Tibial artery (tissue), 4 donors: Measurements from ENCODE around the gene ZNF23.
"Not testable (repeated sequence)": the region's sequence is repeated elsewhere in the genome, so short reads cannot be mapped to it uniquely, and the experiment has no call there.

Experiments
- DNase-seq, 2 donors: peaks; one replicate each; pipeline ENCODE4 v3.0.0-alpha.2; 2019
- H3K27ac ChIP-seq, 2 donors: fragments of 200-600 bp; sonication (generic) in 1 of 2; 1 replicate in 1 of 2; 2 replicates in 1 of 2; pipeline ENCODE4 v1.5.1; 2018 to 2019; ENCODE audit warnings: mild to moderate bottlenecking in 1 of 2
- H3K27me3 ChIP-seq, 2 donors: fragments of 200-600 bp; sonication (generic) in 1 of 2; one replicate each; pipeline versions ENCODE4 v1.5.1 to v1.6.0; 2016 to 2019
- H3K36me3 ChIP-seq, 3 donors: fragments of 200-600 bp; sonication (generic) in 2 of 3; one replicate each; pipeline ENCODE4 v1.5.1; 2016 to 2019; ENCODE audit warnings: mild to moderate bottlenecking in 2 of 3
- H3K4me1 ChIP-seq, 4 donors: fragments of 200-600 bp; sonication (generic) in 2 of 4; 1 replicate in 3 of 4; 2 replicates in 1 of 4; pipeline ENCODE4 v1.5.1; 2016 to 2019
- H3K4me3 ChIP-seq, 2 donors: fragments of 200-600 bp; sonication (generic) in 1 of 2; 1 replicate in 1 of 2; 2 replicates in 1 of 2; pipeline ENCODE4 v1.5.1; 2018 to 2019; ENCODE audit warnings: mild to moderate bottlenecking in 2 of 2
- H3K9me3 ChIP-seq, 3 donors: fragments of 200-600 bp; sonication (generic) in 1 of 3; one replicate each; pipeline ENCODE4 v1.5.1; 2016 to 2019
- intact Hi-C: fragments of 100-400 bp; cut with DNase I; formaldehyde crosslinking; loops from one replicate; pipeline ENCODE4 v1.15.0; 2023; ENCODE audit warnings: low total_unique reads
- TF ChIP-seq, protein P1 (sequence below), 2 experiments: fragments of 200-600 bp in 1 of 2; fragments of 450-650 bp in 1 of 2; IDR thresholded peaks; one replicate each; pipeline ENCODE4 v1.5.1; 2017 to 2019; ENCODE audit warnings: antibody characterized with exemption in 2 of 2, mild to moderate bottlenecking in 1 of 2, moderate library complexity in 1 of 2

Gene ZNF23

DNA sequence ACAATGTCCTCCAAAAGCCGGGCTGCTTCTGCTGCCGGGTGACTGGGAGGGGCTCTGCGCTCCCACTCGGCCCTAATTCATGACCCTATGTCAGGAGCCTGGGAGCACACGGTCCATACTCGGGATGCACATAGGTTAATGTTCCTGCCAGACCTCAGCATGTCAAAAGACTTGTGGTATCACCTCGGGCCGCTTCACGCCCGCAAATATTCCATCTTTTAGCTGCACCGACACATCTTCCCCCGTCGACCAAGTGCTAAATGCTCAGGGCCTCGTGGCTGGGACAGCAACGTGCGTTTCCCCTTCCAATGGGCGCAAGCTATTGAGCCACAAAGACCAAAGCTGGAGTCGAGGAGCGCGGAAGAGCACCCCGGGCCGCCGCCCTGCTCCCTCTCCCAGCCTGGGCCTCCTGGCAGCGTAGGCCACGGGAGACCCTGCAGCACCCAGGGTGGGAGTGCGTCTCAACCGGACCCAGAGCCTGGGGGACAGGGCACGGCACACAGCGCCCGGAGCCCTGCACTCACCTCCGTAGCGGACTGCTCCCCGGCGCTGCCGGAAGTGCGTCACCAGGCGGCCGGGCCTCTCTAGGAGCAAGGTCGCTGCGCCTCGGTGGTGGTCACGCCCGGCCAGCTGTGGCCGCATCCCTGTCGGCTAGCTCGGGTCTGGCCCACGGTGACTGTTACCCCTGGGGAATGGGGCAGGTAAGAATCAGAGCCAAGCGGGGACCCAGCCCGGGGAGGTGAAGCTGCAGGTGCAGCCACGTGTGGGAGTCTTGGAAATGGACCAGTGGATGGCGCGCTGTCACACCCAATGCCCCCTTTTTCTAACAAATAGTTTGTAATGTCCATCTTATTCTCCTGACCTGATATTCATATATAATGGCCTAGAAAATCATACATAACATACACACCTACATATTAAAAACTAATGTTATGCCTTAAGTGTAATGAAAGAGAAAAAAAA lies at the start of gene ZNF23:
Gene ZNF23 (minus strand): TSS at position 562 of the 963 bp plus-strand sequence. CDS start 5,451 bp downstream, outside the sequence.
- intact Hi-C loops = loop anchor here (1.0 to 5.0 kb wide), 2 partner anchors 22 to 1100 kb away; no protein-coding TSS in a partner anchor
- Histone ChIP-seq H3K9me3 (no peaks in the 10 kb centered on the region), H3K27me3 (no peaks in the 10 kb centered on the region), H3K4me1 (peaks cover 0 to 23% (median 7%) of the 10 kb centered on the region in 4 donors), H3K27ac (peak within 1 kb of the TSS; percentile 86 to 93), H3K36me3 (peaks cover 4 to 11% (median 10%) of the 10 kb centered on the region in 3 donors), H3K4me3 (peak within 1 kb of the TSS; percentile 84 to 97)
- TF ChIP-seq, protein P1, sequence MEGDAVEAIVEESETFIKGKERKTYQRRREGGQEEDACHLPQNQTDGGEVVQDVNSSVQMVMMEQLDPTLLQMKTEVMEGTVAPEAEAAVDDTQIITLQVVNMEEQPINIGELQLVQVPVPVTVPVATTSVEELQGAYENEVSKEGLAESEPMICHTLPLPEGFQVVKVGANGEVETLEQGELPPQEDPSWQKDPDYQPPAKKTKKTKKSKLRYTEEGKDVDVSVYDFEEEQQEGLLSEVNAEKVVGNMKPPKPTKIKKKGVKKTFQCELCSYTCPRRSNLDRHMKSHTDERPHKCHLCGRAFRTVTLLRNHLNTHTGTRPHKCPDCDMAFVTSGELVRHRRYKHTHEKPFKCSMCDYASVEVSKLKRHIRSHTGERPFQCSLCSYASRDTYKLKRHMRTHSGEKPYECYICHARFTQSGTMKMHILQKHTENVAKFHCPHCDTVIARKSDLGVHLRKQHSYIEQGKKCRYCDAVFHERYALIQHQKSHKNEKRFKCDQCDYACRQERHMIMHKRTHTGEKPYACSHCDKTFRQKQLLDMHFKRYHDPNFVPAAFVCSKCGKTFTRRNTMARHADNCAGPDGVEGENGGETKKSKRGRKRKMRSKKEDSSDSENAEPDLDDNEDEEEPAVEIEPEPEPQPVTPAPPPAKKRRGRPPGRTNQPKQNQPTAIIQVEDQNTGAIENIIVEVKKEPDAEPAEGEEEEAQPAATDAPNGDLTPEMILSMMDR (IDR thresholded peaks at IDR 0.05) = no peak
- DNase-seq = peak; percentile 81 to 90

DNA sequence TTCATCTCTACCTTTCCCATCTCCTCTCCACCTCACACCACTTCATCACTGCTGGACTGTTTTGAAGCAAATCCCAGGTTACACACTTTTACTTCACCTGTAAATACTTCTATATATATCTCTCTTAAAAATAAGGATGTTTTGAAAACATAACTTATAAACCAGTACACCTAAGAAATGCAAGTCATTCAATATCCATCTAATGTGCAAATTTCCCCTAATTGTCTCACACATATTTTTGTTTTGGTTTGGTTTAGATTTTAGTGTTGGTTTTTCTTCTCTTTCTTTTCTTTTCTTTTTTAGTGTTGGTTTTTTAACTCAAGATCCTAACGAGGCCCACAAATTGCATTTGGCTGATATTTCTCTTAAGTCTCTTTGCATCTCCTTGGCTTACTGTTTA lies 45.0 kb upstream of the ZNF23 start:
- Histone ChIP-seq H3K27me3 (peaks cover 0 to 9% of the 10 kb centered on the region in 2 donors), H3K36me3 (no peaks in the 10 kb centered on the region), H3K27ac (no peak overlapping the region), H3K4me1 (no peaks in the 10 kb centered on the region), H3K9me3 (no peaks in the 10 kb centered on the region), H3K4me3 (no peak overlapping the region)
- intact Hi-C loops = no loop called here
- no peak for DNase-seq
- TF ChIP-seq, protein P1 (IDR thresholded peaks at IDR 0.05) = no peak

DNA sequence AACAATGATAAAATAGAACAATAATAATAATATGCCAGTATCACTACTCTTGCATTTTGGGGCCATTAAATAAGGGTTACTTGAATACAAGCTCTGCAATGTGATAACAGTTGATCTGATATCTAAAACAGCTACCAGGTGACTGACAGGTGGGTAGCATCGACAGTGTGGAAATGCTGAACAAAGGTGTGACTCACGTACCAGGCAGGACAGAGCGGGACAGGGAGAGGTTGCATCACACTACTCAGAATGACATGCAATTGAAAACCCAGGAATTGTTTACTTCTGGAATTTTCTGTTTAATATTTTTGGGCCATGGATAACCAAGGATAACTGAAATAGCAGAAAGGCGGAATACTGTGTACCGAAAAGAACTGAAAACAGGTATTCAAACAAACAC lies 42.9 kb upstream of the ZNF23 start:
- intact Hi-C loops = no loop called here

GRCh38 chr16:71504051-71504450 lies 42.0 kb upstream of the ZNF23 start:
- intact Hi-C loops = not testable (repeated sequence)

More for the DNA sequence above, 42.9 kb upstream of the ZNF23 start:
- Histone ChIP-seq H3K27me3 (peaks cover 0 to 13% of the 10 kb centered on the region in 2 donors), H3K4me3 (no peak overlapping the region), H3K4me1 (no peaks in the 10 kb centered on the region), H3K9me3 (no peaks in the 10 kb centered on the region), H3K27ac (no peak overlapping the region), H3K36me3 (no peaks in the 10 kb centered on the region)
- no peak for DNase-seq
- TF ChIP-seq, protein P1 (IDR thresholded peaks at IDR 0.05) = no peak

DNA sequence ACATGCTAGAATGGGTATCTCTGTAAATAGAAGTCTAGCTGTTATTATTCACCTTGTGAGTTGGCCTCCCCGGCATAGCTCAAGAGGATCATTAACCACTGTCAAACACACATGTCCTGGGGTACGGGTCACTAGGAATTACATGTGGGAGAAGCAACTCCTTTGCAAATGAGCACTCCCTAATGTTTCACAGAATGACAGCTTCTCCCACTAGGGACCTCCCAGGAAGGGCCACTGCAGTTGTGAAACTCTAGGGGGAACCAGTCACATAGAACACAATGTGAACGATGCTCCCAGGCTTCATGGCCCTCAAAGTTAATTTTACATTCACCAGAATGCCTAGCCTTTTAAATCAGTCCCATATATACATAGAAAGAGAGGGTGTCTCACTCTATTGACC lies 39.5 kb upstream of the ZNF23 start:
- H3K4me1 ChIP-seq = no peaks in the 10 kb centered on the region
- no peaks in the 10 kb centered on the region for H3K9me3 ChIP-seq
- no peak overlapping the region for H3K4me3 ChIP-seq
- intact Hi-C loops = loop anchor here (2.0 kb wide), 1 partner anchor 87 kb away; no protein-coding TSS in a partner anchor
- H3K27ac ChIP-seq = no peak overlapping the region
- no peak for DNase-seq
- H3K27me3 ChIP-seq = peaks cover 0 to 16% of the 10 kb centered on the region in 2 donors
- TF ChIP-seq, protein P1 (IDR thresholded peaks at IDR 0.05) = no peak
- H3K36me3 ChIP-seq = no peaks in the 10 kb centered on the region

More at GRCh38 chr16:71504051-71504450, 42.0 kb upstream of the ZNF23 start:
- H3K4me1 ChIP-seq, H3K4me3 ChIP-seq, DNase-seq, H3K36me3 ChIP-seq, H3K27ac ChIP-seq, H3K9me3 ChIP-seq: not testable (repeated sequence)
- H3K27me3 ChIP-seq = peaks cover 0 to 16% of the 10 kb centered on the region in 2 donors

- TF ChIP-seq, protein P1 (IDR thresholded peaks at IDR 0.05) = no peak
Measured at GRCh38 chr16:71500964-71501363, 38.9 kb upstream of the ZNF23 start.

More at GRCh38 chr16:71500964-71501363, 38.9 kb upstream of the ZNF23 start:
- no peak for DNase-seq
- intact Hi-C loops = loop anchor here (2.0 kb wide), 1 partner anchor 86 kb away; no protein-coding TSS in a partner anchor
- H3K36me3 ChIP-seq = no peaks in the 10 kb centered on the region
- H3K9me3 ChIP-seq = no peaks in the 10 kb centered on the region
- H3K27me3 ChIP-seq = peaks cover 0 to 16% of the 10 kb centered on the region in 2 donors
- no peak overlapping the region for H3K4me3 ChIP-seq
- no peaks in the 10 kb centered on the region for H3K4me1 ChIP-seq
- H3K27ac ChIP-seq = no peak overlapping the region
